Measurements from ENCODE around the gene PRPF38B.
"Not testable (repeated sequence)": the region's sequence is repeated elsewhere in the genome, so short reads cannot be mapped to it uniquely, and the experiment has no call there.

Gene PRPF38B

GRCh38 chr1:108695535-108695934, 3.4 kb downstream of the PRPF38B start:
- no peak for TF ChIP-seq CTCF (IDR thresholded peaks at IDR 0.05)
- no peak overlapping the region for H3K4me3 ChIP-seq
- H3K27ac ChIP-seq = no peak overlapping the region
- DNase-seq (ENCODE audit: low spot score) = no peak

DNA sequence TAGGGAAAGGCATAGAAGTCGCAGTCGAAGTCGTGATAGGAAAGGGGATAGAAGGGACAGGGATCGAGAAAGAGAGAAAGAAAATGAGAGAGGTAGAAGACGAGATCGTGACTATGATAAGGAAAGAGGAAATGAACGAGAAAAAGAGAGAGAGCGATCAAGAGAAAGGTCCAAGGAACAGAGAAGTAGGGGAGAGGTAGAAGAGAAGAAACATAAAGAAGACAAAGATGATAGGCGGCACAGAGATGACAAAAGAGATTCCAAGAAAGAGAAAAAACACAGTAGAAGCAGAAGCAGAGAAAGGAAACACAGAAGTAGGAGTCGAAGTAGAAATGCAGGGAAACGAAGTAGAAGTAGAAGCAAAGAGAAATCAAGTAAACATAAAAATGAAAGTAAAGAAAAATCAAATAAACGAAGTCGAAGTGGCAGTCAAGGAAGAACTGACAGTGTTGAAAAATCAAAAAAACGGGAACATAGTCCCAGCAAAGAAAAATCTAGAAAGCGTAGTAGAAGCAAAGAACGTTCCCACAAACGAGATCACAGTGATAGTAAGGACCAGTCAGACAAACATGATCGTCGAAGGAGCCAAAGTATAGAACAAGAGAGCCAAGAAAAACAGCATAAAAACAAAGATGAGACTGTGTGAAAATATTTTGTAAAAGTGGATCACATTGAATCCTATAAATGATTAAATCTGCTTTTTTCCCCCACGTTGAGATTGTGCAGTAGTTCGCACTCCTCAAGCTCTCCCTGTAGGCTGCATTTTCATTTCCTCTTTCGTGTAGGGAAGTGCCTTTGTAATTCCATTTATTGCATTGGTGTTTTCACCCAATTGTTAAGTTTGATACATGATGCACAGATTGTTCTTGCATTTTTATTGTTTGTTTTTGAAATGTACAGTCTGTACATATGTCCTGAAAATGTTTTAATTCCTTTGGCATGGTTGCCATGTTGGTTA, 7.5 kb downstream of the PRPF38B start:
- peak overlapping the region in 1 of 2 donors; percentile 42 for H3K27ac ChIP-seq
- no peak for TF ChIP-seq CTCF (IDR thresholded peaks at IDR 0.05)
- no peak for DNase-seq (ENCODE audit: low spot score)
- no peak overlapping the region for H3K4me3 ChIP-seq

DNA sequence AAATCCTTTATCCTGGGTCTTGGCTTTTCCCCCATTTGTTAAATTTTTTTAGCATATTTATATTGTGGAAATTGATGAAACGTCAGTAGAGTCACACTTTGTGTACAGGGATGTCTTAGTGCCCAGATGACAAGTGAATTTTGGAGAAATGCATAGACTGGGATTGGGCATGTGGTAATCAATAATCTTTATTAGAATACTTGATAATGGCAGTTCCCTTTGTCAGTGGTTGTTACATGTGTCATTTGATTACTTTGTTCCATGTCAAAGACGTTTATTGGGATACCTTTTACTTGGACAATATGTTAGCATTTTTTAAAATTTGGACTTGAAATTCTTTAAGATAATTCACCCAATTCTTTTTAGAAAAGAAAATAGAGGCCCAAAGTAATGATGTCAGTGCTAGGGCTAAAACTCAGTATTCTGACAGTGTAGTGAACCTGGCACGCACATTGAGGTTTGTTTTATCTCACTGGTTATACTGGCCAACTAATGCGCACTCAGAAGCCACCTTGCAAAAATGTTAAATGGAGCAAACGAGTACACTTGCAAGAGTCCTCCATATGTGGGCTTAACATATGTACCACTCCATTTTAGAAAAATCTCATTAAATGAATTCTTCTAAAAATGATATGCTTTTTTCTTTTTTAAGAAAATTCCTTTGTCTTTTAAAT, 9.2 kb downstream of the PRPF38B start:
- no peak for TF ChIP-seq CTCF (IDR thresholded peaks at IDR 0.05)
- DNase-seq (ENCODE audit: low spot score) = no peak
- Histone ChIP-seq H3K27ac (no peak overlapping the region), H3K4me3 (no peak overlapping the region)

GRCh38 chr1:108702109-108702508, 10.0 kb downstream of the PRPF38B start:
- not testable (repeated sequence) for DNase-seq (ENCODE audit: low spot score); H3K4me3 ChIP-seq; H3K27ac ChIP-seq

DNA sequence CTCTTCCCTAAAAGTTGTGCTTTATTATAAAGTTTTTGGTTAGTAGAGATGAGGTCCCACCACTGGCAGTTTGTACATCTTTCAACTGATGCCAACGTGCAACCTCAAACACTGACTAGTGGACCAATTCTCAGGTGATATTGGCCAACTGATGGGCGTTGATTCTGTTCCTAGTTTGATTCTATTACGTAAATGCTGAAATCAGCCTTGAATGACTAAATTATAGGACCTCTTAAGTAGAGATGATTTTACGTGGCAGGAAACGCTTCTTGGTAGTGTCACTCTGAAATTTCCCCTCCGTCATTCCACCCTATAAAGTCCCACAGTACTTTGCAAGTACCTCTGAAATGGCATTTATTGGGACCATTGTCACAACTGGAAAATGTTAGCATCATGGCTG, 11.8 kb downstream of the PRPF38B start:
- Histone ChIP-seq H3K27ac (peak overlapping the region in 1 of 2 donors; percentile 62), H3K4me3 (no peak overlapping the region)
- no peak for TF ChIP-seq CTCF (IDR thresholded peaks at IDR 0.05)

GRCh38 chr1:108704496-108704895, 12.4 kb downstream of the PRPF38B start:
- no peak for DNase-seq (ENCODE audit: low spot score)
- peak overlapping the region in 1 of 2 donors; percentile 62 for H3K27ac ChIP-seq
- TF ChIP-seq CTCF (IDR thresholded peaks at IDR 0.05) = no peak
- H3K4me3 ChIP-seq = peak overlapping the region; percentile 12

More for the DNA sequence above, 11.8 kb downstream of the PRPF38B start:
- DNase-seq (ENCODE audit: low spot score) = no peak

DNA sequence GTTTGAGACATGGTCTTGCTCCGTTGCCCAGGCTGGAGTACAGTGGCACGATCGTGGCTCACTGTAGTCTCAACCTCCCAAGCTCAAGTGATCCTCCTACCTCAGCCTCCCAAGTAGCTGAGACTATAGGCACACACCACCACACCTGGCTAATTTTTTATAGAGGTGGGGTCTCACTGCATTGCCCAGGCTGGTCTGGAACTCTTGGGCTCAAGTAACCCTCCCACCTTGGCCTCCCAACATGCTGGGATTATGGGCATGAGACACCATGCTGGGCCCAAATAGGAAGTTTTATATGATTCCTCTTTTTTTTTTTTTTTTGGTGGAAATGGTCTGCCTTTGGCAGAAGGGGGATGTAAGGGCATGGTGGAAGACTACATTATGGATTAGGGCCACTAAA, 14.5 kb downstream of the PRPF38B start:
- no peak overlapping the region for H3K4me3 ChIP-seq
- no peak for TF ChIP-seq CTCF (IDR thresholded peaks at IDR 0.05)
- no peak for DNase-seq (ENCODE audit: low spot score)
- H3K27ac ChIP-seq = no peak overlapping the region
